NCI-H1694 (cell line): ENCODE results near the gene STOML1.
A peak's percentile ranks its signal among the peaks of the same experiment; 100 is the strongest.

Experiments
- DNase-seq: peaks from one replicate; lab custom pipeline; 2025; lab: John Stamatoyannopoulos, UW

STOML1 gene

GRCh38 chr15:73991726-73992593 is at the start of gene STOML1:
STOML1 (minus strand) TSS chr15:73992295; CDS start chr15:73992223, 72 bp downstream.
- DNase-seq, result peak; percentile 68

GRCh38 chr15:74041311-74041756 is 49.2 kb upstream of the STOML1 start:
- DNase-seq, result no peak

GRCh38 chr15:74040109-74040850 is 48.2 kb upstream of the STOML1 start:
- no peak for DNase-seq

GRCh38 chr15:74039656-74040010 is 47.5 kb upstream of the STOML1 start:
- DNase-seq, result no peak

- no peak for DNase-seq
Observed at GRCh38 chr15:74038707-74039655, 46.9 kb upstream of the STOML1 start.

- no peak for DNase-seq
Observed at GRCh38 chr15:74037171-74038117, 45.3 kb upstream of the STOML1 start.

- DNase-seq, result peak; percentile 34
Observed at GRCh38 chr15:74036271-74037170, 44.4 kb upstream of the STOML1 start.

GRCh38 chr15:74035121-74036017 is 43.3 kb upstream of the STOML1 start:
- DNase-seq, result no peak

- DNase-seq, result no peak
Observed at GRCh38 chr15:74034206-74034755, 42.2 kb upstream of the STOML1 start.

- no peak for DNase-seq
Observed at GRCh38 chr15:74032606-74033561, 40.8 kb upstream of the STOML1 start.

GRCh38 chr15:74032046-74032445 is 40.0 kb upstream of the STOML1 start:
- no peak for DNase-seq

- DNase-seq, result no peak
Observed at GRCh38 chr15:74028646-74029045, 36.6 kb upstream of the STOML1 start.

- DNase-seq, result no peak
Observed at GRCh38 chr15:74027688-74028087, 35.6 kb upstream of the STOML1 start.

GRCh38 chr15:74025436-74025835 is 33.3 kb upstream of the STOML1 start:
- DNase-seq, result no peak

GRCh38 chr15:74024687-74025086 is 32.6 kb upstream of the STOML1 start:
- DNase-seq, result no peak

- DNase-seq, result no peak
Observed at GRCh38 chr15:74022706-74023470, 30.8 kb upstream of the STOML1 start.
